ENCODE measurements around the gene PCGF2.

GRCh38 chr17:38733282-38733981, 14.7 kb downstream of the PCGF2 start:
- TF ChIP-seq CREB5 (CRISPR knock-in tag; IDR thresholded peaks at IDR 0.05; ENCODE audit: low read depth) = no peak
- no peak for TF ChIP-seq ZNF8 (CRISPR knock-in tag; IDR thresholded peaks at IDR 0.05)
- TF ChIP-seq POU6F1 (CRISPR knock-in tag; IDR thresholded peaks at IDR 0.05; ENCODE audit: borderline replicate concordance, low read depth) = no peak
- TF ChIP-seq CSRNP3 (CRISPR knock-in tag; IDR thresholded peaks at IDR 0.05) = no peak

Measured in SK-N-SH treated with all-trans-retinoic acid at 6 μM for 48 hours (cell line).